Osteoblast (primary cell): Measurements from ENCODE around the gene SNX24. TPM values are rescaled to one million over a fixed set of nuclear protein-coding genes. Genes with fewer than 3 reads are reported as not detected.
A peak's percentile ranks its signal among the peaks of the same experiment; 100 is the strongest.

Source experiments
- DNase-seq: peaks from one replicate; pipeline ENCODE4 v3.0.0; 2011; ENCODE audit warnings: low spot score, mixed read lengths; ENCODE audit not compliant: insufficient read length; ENCODE audit errors: missing footprints
- H2AFZ ChIP-seq: 2 replicates; pipeline ENCODE4 v1.6.0; 2011; ENCODE audit warnings: mild to moderate bottlenecking, low read length
- H3K27ac ChIP-seq: 2 replicates; pipeline ENCODE4 v1.5.1; 2011; ENCODE audit warnings: mild to moderate bottlenecking, low read depth, low read length, moderate library complexity
- H3K27me3 ChIP-seq: 2 replicates; pipeline ENCODE4 v1.6.0; 2012; ENCODE audit warnings: mild to moderate bottlenecking, control low read depth, inconsistent platforms, low read length, moderate library complexity; ENCODE audit not compliant: insufficient read depth
- H3K36me3 ChIP-seq: 2 replicates; pipeline ENCODE4 v1.5.1; 2011; ENCODE audit warnings: mild to moderate bottlenecking, low read length, control low read depth, moderate library complexity; ENCODE audit not compliant: insufficient read depth
- H3K4me1 ChIP-seq: 2 replicates; pipeline ENCODE4 v1.5.1; 2011; ENCODE audit warnings: mild to moderate bottlenecking, low read length, control low read depth, moderate library complexity; ENCODE audit not compliant: insufficient read depth
- H3K4me2 ChIP-seq: 2 replicates; pipeline ENCODE4 v1.6.0; 2011; ENCODE audit warnings: mild to moderate bottlenecking, low read length; ENCODE audit not compliant: insufficient read depth
- H3K4me3 ChIP-seq: fragments of 200-600 bp; sonication (generic); 3 replicates; pipeline ENCODE4 v1.5.1; 2012; ENCODE audit warnings: mild to moderate bottlenecking, low read length, inconsistent platforms; ENCODE audit not compliant: insufficient read depth
- H3K79me2 ChIP-seq: 2 replicates; pipeline ENCODE4 v1.6.0; 2012; ENCODE audit warnings: mild to moderate bottlenecking, low read length, control low read depth, inconsistent platforms; ENCODE audit not compliant: insufficient read depth
- H3K9me3 ChIP-seq: 2 replicates; pipeline ENCODE4 v1.5.1; 2011; ENCODE audit warnings: low read depth, low read length, control low read depth
- H4K20me1 ChIP-seq: 2 replicates; pipeline ENCODE4 v1.6.0; 2012; ENCODE audit warnings: mild to moderate bottlenecking, low read length, control low read depth; ENCODE audit not compliant: insufficient read depth
- total RNA-seq: library from RNA; depleted of rRNA; stranded (reverse); fragments of >200 nt; gene quantifications from 2 replicates; pipeline ENCODE4 v1.2.3, GENCODE V29; 2012
- TF ChIP-seq, protein P1 (sequence below): IDR thresholded peaks from 2 replicates; pipeline ENCODE4 v1.5.1; 2011; ENCODE audit warnings: mild to moderate bottlenecking, low read depth, low read length, moderate library complexity; ENCODE audit errors: extremely low read depth

The SNX24 gene
- total RNA-seq, 1 donor: 26.4 TPM

DNA sequence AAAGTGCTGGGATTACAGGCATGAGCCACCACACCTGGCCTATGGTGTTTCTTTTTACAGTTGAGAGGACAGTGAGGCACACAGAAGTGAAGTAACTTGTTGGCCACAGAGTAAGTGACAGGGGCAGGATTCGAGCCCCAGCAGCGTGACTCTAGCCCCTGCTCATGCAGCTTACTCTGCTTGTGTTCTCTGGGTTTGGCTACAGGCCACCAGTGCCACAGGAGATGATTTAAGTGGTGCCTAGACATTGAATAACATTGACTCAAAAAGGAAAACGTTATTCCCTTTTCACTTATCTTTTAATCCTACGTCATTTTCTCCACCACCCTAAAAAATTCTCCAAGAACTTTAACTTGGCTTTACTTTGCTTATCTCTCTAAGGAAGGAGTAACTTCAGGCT, 61.4 kb downstream of the SNX24 start:
- H3K4me1 ChIP-seq: peaks cover 11% of the 10 kb centered on the region
- H3K9me3 ChIP-seq: no peaks in the 10 kb centered on the region
- peak overlapping the region; percentile 12 for H3K4me2 ChIP-seq
- no peak overlapping the region for H2AFZ ChIP-seq
- no peaks in the 10 kb centered on the region for H3K27me3 ChIP-seq
- no peak overlapping the region for H3K4me3 ChIP-seq
- H3K36me3 ChIP-seq: no peaks in the 10 kb centered on the region
- peaks cover 10% of the 10 kb centered on the region for H3K79me2 ChIP-seq
- TF ChIP-seq, protein P1, sequence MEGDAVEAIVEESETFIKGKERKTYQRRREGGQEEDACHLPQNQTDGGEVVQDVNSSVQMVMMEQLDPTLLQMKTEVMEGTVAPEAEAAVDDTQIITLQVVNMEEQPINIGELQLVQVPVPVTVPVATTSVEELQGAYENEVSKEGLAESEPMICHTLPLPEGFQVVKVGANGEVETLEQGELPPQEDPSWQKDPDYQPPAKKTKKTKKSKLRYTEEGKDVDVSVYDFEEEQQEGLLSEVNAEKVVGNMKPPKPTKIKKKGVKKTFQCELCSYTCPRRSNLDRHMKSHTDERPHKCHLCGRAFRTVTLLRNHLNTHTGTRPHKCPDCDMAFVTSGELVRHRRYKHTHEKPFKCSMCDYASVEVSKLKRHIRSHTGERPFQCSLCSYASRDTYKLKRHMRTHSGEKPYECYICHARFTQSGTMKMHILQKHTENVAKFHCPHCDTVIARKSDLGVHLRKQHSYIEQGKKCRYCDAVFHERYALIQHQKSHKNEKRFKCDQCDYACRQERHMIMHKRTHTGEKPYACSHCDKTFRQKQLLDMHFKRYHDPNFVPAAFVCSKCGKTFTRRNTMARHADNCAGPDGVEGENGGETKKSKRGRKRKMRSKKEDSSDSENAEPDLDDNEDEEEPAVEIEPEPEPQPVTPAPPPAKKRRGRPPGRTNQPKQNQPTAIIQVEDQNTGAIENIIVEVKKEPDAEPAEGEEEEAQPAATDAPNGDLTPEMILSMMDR: no peak
- no peak for DNase-seq
- H3K27ac ChIP-seq: peak overlapping the region; percentile 36
- H4K20me1 ChIP-seq: peaks cover 3% of the 10 kb centered on the region

DNA sequence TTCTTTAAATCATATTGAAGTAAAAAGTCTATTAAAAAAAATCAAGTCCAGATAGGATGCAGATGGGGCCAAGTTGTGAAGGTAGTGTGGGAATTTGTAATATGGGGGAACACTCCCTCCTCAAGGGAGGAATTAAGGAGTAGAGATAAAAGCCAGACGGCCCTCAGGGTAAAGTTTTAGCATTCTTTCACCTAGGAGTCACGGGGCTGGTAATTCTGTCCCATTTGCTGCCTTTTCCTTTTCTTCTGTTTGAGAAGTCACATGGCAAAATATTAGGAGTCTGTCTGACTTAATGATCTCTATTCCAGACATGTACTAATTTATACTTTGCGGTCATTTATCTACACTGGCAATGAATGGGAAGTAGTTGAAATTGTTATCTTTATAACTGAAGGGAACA, 61.9 kb downstream of the SNX24 start:
- TF ChIP-seq, protein P1: no peak
- no peaks in the 10 kb centered on the region for H3K36me3 ChIP-seq
- peaks cover 11% of the 10 kb centered on the region for H3K4me1 ChIP-seq
- peaks cover 10% of the 10 kb centered on the region for H3K79me2 ChIP-seq
- H3K4me2 ChIP-seq: peak overlapping the region; percentile 12
- H2AFZ ChIP-seq: no peak overlapping the region
- no peaks in the 10 kb centered on the region for H3K9me3 ChIP-seq
- peaks cover 2% of the 10 kb centered on the region for H4K20me1 ChIP-seq
- no peaks in the 10 kb centered on the region for H3K27me3 ChIP-seq
- peak overlapping the region; percentile 36 for H3K27ac ChIP-seq
- H3K4me3 ChIP-seq: no peak overlapping the region
- DNase-seq: peak; percentile 82

DNA sequence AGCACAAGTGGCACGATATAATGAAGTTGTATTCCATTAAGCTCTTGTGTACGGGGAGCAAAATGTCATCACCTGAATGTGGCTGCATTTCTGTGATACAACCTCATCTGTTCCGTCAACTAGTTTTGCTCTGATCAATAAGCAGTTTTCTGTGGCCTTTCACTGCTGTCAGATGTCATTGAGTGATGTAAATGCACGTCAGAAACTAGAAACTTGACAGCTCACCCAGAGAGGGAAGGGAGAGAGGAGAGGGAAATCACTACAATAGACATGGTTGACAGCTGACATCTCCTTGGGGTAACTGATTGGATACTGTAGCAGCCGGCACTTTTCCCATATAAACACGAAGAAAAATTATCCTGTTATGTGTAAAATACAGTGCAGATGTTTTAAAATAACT, 62.7 kb downstream of the SNX24 start:
- no peak overlapping the region for H2AFZ ChIP-seq
- no peaks in the 10 kb centered on the region for H3K9me3 ChIP-seq
- no peaks in the 10 kb centered on the region for H4K20me1 ChIP-seq
- no peaks in the 10 kb centered on the region for H3K36me3 ChIP-seq
- H3K4me3 ChIP-seq: no peak overlapping the region
- H3K27me3 ChIP-seq: no peaks in the 10 kb centered on the region
- H3K27ac ChIP-seq: no peak overlapping the region
- H3K79me2 ChIP-seq: peaks cover 10% of the 10 kb centered on the region
- no peak for DNase-seq
- peaks cover 11% of the 10 kb centered on the region for H3K4me1 ChIP-seq
- TF ChIP-seq, protein P1: no peak
- no peak overlapping the region for H3K4me2 ChIP-seq

DNA sequence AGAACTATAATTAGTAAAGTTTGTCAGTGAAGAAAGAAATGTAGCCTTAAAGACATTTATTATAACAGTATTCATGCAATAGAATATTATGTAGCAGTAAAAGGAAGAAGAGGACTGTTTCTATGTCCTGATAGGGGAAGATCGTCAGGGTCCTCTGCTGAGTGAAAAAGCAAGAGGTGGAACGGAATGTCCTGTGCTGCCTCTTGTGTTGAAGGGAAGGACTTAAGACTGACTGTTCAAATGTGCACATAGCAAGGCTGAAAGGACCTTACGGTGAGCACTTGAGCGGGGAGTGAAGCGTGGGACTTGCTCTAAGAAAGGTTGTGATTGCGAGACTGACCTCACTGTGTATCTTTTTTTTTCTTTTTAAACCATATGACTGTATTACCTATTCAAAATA, 63.2 kb downstream of the SNX24 start:
- TF ChIP-seq, protein P1: no peak
- H3K36me3 ChIP-seq: no peaks in the 10 kb centered on the region
- no peaks in the 10 kb centered on the region for H3K27me3 ChIP-seq
- H3K27ac ChIP-seq: no peak overlapping the region
- H3K4me2 ChIP-seq: no peak overlapping the region
- H4K20me1 ChIP-seq: no peaks in the 10 kb centered on the region
- H3K79me2 ChIP-seq: peaks cover 10% of the 10 kb centered on the region
- H3K4me1 ChIP-seq: peaks cover 11% of the 10 kb centered on the region
- H3K4me3 ChIP-seq: no peak overlapping the region
- no peak for DNase-seq
- H3K9me3 ChIP-seq: no peaks in the 10 kb centered on the region
- no peak overlapping the region for H2AFZ ChIP-seq
